22Rv1 (cell line): ENCODE results near the gene SDK1.

ENCODE experiments used
- CTCF ChIP-seq: fragments of 450-650 bp; IDR thresholded peaks from 2 replicates; pipeline ENCODE4 v1.5.1; 2017; ENCODE audit warnings: mild to moderate bottlenecking
- ZFX ChIP-seq: fragments of 450-650 bp; IDR thresholded peaks from 2 replicates; pipeline ENCODE4 v1.6.1; 2017; ENCODE audit warnings: antibody characterized with exemption, borderline replicate concordance

GRCh38 chr7:3924277-3924676 lies 623.2 kb downstream of the SDK1 start:
- TF ChIP-seq CTCF (no peak), ZFX (no peak)
